GM19351 (cell line): ENCODE data around the gene MEG3.
"Not testable (repeated sequence)": the region's sequence is repeated elsewhere in the genome, so short reads cannot be mapped to it uniquely, and the experiment has no call there.

Source experiments
- ATAC-seq: cut with Tn5 transposase; IDR thresholded peaks from one replicate; pipeline ENCODE4 v1.9.1; 2021; ENCODE audit warnings: mild to moderate bottlenecking, moderate library complexity; ENCODE audit not compliant: unreplicated experiment

MEG3 gene

GRCh38 chr14:100813291-100813690 is 12.6 kb upstream of the MEG3 start:
- ATAC-seq, result no peak

- ATAC-seq, result no peak
Observed at GRCh38 chr14:100815478-100816285, 10.2 kb upstream of the MEG3 start.

- no peak for ATAC-seq
Observed at GRCh38 chr14:100816286-100816949, 9.5 kb upstream of the MEG3 start.

- no peak for ATAC-seq
Observed at GRCh38 chr14:100816950-100817901, 8.7 kb upstream of the MEG3 start.

- no peak for ATAC-seq
Observed at GRCh38 chr14:100818221-100818699, 7.7 kb upstream of the MEG3 start.

GRCh38 chr14:100818923-100819322 is 7.0 kb upstream of the MEG3 start:
- not testable (repeated sequence) for ATAC-seq

- ATAC-seq, result no peak
Observed at GRCh38 chr14:100819453-100819828, 6.5 kb upstream of the MEG3 start.

GRCh38 chr14:100819829-100820475 is 6.0 kb upstream of the MEG3 start:
- no peak for ATAC-seq

- ATAC-seq, result no peak
Observed at GRCh38 chr14:100820957-100821356, 5.0 kb upstream of the MEG3 start.

- no peak for ATAC-seq
Observed at GRCh38 chr14:100822013-100822412, 3.9 kb upstream of the MEG3 start.

GRCh38 chr14:100822532-100823296 is 3.2 kb upstream of the MEG3 start:
- ATAC-seq, result no peak

- ATAC-seq, result no peak
Observed at GRCh38 chr14:100823413-100824080, 2.4 kb upstream of the MEG3 start.

- no peak for ATAC-seq
Observed at GRCh38 chr14:100824091-100824551, 1.8 kb upstream of the MEG3 start.

- ATAC-seq, result no peak
Observed at GRCh38 chr14:100824901-100825712, 811 bp upstream of the MEG3 start.

- no peak for ATAC-seq
Observed at GRCh38 chr14:100826391-100827100, 628 bp downstream of the MEG3 start.

- ATAC-seq, result no peak
Observed at GRCh38 chr14:100827101-100828021, 1.4 kb downstream of the MEG3 start.
